GM19397 (cell line): ENCODE measurements around the gene CCL26.
"Not testable (repeated sequence)": the region's sequence is repeated elsewhere in the genome, so short reads cannot be mapped to it uniquely, and the experiment has no call there.

Source experiments
- ATAC-seq: cut with Tn5 transposase; IDR thresholded peaks from one replicate; pipeline ENCODE4 v1.9.1; 2021; ENCODE audit warnings: mild to moderate bottlenecking, moderate library complexity; ENCODE audit not compliant: unreplicated experiment

Gene CCL26

DNA sequence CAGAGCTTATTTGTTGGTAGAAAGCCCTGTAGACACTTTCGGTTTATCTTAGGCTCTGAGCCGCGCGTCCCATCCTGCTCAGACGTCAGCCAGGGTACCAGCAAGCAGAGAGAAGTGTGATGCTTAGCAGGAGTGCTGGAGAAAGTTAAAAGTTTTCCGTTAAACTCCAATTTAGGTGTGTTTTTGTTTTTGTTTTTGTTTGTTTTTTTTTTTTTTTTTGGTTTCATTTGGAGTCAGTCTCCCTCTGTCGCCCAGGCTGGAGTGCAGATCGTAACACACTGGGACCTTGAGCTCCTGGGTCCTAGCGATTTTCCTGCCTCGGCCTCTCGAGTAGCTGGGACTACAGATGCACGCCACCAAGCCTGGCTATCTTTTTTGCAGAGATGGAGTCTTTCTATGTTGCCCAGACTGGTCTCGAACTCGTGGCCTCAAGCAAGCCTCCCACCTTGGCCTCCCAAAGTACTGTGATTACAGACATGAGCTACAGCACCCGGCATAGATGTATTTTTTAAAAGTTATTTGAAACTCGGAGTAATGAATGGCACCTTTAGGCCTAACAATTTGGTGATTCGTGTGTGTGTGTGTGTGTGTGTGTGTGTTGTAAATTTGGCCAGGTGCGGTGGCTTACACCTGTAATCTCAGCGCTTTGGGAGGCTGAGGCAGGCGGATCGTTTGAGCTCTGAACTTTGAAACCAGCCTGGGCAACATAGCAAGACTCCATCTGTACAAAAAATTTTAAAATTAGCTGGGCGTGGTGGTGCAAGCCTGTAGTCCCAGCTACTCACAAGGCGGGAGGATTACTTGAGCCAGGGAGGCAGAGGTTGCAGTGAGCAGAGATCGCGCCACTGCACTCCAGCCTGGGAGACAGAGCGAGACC, 32.0 kb downstream of the CCL26 start:
- no peak for ATAC-seq

DNA sequence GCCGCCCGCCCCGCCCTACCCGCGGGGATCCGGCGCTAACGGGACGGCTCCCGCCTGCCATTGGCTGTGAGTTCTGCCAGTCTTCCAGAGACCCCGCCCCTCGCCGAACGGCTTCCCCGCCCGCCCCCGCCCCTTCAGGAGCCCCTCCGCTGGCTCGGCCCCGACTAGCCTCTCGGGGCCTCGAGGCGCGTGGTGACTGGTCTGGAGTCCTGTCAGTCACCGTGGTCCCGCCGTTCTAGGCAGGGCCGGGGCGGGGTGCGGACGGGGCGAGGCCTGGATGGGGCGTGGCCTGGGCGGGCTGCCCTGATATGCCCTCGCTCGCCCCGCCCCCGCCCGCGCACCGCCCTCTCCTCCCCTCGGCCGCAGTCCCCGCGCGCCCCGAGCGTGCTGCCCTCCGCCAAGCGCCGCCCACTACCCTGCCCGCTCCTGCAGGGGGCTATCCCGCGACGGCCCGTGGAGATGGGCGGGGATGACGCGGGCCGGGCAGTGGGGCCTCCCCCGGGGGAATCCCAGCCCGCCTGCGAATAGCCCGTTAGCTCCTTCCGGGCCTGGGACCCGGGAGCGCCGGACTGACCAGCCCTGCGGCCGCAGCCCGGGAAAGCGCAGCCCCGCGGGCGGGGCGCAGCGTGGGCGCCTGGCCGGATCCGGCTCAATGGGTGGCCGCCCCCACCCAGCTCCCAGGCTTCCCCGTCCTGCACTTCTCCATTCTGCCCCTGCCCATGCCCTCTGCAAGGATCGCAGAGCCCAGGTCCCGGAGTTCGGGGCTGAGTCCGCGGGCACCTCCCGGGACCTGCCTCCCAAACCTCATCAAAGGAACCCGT, 32.8 kb downstream of the CCL26 start:
- ATAC-seq: peak; percentile 92

DNA sequence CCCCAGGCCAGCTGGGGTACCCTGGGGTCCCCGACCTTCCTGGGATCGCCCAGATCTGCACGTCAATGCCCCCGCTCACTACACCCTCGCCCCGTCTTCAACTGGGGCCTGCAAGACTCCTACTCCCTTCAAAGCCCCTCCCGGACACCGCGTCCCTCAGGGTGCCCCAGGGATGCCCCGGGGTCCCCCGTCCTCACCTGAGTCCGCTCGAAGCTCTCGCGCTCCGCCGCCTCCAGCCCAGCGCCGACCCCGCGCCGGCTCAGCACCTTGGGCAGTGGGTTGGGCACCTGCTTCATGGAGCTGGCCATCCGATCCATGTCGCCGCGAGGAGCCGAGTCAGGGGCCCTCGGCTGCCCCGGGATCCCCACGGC, 33.4 kb downstream of the CCL26 start, which contains the start of gene HIP1:
TSS of gene HIP1 (minus strand) at position 338 of the 371 bp plus-strand sequence. CDS start at position 317, 21 bp downstream.
- no peak for ATAC-seq

DNA sequence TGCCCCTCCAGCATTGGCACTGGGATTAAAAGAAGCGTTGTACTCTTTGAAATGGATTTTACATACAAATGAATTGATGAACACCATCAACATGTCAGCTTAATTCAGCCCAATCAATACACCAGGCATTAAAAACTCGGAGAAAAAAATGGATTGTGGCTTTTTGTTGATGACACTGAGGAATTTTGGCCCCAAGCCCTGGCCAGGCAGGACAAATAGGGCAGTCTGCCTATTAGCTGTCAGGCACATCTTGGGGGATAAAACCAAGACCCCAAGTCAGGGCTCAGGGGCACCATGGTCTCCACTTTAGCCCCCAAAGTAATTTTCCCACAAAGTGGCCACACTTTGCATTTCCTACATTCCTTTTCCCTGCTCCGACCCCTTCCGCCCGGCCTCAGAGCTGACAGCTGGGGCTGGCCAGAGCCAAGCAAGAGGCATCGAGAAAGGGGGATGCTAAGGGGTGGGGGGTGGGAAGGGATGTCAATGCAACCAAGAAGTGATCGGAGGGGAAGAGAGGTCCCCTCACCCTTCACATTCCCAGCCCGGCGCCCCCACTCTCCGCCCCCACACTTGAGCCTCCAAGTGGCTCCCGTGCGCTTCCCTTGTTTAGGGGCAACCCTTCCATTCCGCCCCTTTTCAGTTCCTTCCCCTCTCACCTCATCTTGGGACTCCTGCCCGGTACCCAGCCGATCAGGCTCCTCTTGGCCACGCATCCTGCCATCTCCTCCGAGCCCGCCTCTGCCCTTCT, 34.0 kb downstream of the CCL26 start:
- no peak for ATAC-seq

DNA sequence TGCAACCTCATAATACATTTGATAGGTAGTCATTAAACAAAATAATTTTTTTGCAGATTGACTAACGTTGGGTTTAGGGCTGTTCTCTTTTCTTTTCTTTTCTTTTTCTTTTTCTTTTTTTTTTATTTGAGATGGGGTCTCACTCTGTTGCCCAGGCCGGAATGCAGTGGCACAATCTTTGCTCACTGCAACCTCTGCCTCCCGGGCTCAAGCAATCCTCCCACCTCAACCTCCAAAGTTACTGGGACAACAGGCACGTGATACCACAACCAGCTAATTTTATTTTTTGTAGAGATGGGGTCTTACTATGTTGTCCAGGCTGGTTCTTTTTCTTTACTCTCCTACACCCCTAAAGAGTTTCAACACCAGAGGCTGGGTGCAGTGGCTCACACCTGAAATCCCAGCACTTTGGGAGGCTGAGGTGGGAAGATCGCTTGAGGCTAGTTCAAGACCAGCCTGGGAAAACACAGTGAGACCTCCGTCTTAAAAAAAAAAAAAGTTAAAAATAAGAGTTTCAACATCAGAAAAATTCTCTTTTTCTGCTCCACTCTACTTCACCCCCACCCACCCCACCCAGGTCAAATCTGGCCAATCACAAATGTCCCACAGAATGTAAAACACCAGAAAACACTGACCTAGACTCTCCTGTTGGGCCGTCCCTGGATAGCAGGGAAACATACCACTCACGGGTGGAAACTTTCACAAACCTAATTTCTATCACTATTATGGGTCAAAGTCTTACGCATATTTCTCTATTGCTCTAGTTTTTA, 36.2 kb downstream of the CCL26 start:
- no peak for ATAC-seq

DNA sequence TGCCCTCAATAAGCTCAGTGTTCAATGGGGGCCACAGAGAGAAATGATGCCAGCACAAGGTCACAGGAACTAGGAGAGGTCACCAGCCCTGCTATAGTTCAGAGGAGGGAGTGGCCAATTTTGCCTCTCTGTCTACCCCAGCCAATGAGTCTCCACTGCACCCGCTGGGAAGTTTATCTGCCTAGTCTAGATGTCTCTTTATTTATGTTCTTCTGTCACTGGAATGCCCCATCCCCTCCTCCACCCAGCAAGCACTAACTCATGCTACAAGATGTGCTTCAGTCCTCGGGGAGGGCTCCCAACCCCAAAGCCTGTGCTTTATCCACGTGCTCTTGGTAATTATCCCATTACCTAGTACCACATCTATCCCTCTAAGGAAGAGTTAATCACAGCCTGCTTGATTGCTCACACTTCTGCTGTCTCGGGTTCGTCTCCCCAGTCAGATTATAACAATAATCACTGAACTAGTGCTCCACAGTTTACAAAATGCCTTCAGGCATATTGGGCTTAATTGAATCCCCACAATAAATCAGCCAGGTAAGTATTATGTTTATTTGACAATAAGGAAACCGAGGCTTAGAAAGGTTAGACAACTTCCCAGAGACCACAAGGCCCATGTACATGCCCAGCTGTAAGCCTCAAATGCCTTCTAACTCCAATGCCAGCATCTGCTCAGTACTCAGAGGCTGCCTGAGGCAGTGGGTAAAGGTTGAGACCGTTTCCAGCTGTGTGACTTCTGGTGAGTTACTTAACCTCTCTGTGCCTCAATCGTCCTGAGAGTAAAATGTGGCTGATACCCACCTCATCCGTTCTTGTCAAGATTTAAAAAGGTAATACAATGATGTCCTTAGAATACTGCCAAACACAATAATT, 37.2 kb downstream of the CCL26 start:
- no peak for ATAC-seq

DNA sequence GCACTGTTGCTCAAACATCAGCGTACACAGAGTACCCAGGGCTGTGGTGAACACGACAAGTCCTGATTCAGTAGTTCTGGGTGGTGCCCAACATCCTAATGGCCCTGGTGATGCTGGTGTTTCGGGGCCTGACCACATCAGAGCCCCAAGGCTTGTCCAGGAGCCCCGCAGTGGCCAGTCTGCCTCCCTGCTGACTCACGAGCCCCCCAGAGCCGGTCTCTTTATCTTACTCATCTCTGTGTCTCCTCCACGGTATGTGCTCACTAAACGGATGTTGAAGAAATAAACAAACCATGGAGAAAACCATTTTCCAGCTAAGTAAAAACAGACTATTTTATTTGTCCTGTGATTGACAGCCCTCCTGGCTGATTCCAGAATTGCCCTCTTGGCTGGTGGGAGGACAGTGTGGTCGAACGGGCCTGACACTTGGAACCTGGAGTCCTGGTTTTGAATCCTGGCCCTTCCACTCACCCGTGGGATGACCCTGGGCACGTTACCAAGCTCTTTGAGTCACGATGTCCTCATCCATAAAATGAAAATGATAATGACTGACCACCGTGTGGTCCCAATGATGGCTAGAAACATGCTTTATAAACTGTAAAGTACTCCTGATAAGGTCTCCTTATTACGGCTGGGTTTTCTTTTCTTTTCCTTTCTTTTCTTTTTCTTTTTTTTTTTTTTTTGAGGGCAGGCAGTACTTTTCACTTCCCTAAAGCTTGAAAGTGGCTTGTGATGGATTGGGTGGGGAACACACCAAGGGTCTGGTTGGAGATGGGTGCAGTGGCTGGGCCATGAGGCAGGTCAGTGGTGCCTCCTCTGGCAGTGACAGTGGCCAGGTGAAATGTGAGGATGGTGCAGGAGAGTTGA, 39.0 kb downstream of the CCL26 start:
- ATAC-seq: no peak

DNA sequence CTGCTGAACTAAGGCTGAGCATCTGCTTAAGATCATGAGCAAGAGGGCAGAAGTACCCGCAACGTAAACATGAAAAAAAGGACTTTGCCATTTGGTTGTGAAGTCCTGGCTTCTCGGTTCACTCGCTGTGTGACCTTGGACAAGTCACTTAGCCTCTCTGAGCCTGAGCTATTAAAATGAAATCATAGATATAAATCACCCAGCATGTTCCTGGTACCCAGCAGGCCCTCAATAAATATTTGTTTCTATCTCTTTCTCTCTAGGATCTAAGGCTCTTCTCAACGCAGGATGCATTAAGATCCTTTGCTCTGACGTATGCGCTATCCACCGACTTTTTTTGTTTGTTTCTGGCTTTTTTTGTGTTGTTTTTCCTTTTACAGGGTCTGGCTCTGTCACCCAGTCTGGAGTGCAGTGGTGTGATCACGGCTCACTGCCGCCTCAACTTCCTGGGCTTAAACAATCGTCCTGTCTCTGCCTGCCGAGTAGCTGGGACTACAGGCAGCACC, 39.9 kb downstream of the CCL26 start:
- ATAC-seq: no peak

DNA sequence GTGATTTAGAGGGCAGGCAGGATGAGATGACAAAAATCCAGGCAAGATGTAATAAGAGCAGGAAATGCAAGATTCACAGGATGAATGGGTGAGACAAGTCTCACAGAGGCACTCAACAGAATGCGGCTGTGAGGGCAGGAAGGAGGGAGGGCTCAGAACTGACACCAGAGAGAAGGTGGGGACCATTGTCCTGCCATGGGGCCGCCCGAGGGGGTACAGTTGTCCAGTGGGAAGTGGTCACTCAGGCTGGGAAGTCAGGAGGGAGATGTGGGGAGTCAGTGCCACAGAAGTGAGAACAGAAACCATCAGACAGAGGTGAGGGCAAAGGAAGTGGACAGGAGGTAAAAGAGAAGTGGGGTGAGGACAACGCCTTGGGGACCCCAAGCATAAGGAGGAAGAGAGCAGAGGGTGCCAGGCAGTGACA, 42.1 kb downstream of the CCL26 start:
- no peak for ATAC-seq

DNA sequence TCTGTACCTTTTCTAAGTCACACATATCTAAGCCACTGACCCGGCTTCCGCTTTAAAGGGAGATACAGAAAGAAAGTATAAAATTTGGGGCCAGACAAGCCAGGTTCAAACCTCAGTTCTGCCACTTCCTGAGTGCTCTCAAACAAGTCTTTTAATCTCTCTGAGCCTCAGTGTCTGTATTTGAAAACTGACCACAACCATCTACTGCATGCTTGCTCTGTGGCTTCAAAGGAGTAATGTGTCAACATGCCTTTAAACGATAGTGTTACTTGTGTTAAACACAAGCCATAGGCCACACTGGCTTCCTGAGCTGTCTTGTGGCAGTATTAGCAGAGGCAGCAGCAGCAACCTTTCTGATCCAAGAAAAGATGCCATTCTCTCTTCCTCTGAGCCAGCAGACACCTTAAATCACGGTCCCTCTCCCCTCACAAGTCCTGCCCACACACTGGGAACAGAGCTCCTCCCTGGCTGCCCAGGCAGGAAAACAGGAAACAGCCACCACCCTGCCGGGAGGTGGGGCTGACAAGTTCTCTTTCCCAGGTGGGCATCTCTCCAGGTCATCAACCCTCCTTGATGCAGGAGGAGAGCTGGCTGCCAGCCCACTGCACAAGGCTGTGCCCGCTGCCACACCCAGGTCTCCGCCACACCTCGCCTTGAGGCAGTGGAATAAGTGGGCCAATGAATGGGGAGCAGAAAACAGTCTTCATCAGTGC, 44.0 kb downstream of the CCL26 start:
- ATAC-seq: no peak

DNA sequence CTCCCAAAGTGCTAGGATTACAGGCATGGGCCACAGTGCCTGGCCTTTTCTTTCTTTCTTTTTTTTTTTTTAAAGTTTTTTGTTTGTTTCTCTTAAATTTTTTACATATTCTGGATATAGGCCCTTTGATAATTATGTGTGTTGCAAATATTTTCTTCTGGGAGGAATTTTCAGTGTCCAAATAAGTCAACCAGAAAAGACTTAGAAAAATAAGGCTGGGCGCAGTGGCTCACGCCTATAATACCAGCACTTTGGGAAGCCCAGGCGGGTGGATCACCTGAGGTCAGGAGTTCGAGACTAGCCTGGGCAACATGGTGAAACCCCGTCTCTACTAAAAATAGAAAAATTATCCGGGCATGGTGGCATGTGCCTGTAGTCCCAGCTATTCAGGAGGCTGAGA, 44.7 kb downstream of the CCL26 start:
- not testable (repeated sequence) for ATAC-seq

DNA sequence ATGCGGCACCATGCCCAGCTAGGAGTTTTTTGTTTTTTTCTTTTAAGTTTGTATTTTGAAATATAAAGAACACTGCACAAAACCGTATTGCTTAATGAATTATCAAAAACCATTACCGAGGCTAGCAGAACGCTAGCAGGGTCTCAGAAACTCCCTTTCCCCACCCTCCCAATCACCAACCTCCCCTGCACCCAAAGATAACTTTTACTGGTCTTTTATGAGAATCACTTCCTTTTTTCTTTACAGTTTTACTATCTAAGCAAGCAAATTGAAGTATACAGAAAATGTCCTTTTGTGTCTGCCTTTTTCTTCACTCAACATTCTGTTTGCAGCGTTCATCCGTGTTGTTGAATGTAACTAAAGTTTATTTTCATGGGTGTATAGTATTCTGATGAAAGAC, 46.7 kb downstream of the CCL26 start:
- no peak for ATAC-seq

DNA sequence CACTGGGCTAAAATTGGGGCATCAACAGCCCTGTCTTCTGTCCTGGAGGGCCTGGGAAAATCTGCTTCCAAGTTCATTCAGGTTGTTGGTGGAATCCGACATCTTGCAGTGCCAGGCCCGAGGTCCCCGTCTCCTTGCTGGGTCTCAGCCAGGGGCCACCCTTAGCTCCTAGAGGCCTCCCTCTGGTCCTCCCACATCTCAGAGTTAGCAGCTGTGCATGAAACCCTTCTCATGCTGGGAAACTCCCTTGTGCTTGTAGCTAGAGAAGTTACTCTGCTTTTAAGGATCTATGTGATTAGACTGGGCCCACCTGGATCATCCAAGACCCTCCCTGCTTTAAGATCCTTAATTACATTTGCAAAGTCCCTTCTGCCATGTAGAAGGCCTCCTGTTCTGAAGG, 48.6 kb downstream of the CCL26 start:
- no peak for ATAC-seq

DNA sequence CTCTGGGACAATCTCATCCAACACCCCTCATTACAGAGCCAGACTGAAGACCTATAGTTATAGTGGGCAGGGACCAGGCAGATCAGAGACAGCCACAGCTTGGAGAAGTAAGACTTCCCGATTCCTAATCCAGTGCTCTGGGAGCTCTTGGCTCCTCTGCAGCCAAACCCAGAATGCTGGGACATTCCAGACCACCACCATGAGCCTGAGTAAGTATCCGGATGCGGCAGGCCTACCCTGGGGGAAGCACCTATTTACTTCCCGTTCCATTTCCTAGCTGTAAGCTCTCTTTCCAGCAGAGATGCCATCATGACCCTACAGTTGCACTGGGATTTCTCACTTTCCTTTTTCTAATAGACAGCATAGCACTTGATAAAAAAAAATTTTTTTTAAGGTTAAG, 49.6 kb downstream of the CCL26 start:
- ATAC-seq: no peak

DNA sequence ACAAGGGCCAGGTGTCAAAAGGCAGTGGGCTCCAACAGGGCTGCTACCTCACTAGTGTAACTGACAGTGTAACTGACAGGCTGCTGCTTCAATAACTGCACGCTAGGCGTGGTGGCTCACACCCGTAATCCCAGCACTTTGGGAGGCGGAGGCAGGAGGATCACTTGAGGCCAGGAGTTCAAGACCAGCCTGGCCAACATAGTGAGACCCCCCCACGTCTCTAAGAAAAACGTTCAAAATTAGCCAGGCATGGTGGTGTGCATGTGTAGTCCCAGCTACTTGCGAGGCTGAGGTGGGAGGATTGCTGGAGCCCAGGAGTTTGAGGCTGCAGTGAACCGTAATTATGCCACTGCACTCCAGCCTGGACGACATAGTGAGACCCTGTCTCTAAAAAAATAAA, 50.1 kb downstream of the CCL26 start:
- not testable (repeated sequence) for ATAC-seq

DNA sequence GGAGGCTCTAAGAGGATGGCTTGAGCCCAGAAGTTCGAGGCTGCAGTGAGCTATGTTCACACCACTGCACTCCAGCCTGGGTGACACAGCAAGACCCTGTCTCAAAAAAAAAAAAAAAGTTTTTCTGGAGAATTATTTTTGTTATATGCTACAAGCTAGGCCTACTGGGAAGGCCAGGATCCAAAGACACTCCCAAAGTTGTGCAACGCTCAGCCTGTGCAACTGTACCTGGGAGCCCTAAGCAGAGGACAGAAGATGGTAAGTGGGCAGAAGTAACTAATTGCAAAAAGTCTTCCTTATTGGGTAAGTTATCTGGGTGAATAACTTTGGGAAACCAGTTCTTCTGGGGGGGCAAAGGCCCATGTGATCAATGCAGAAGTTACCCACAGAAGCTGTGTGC, 50.6 kb downstream of the CCL26 start:
- no peak for ATAC-seq

DNA sequence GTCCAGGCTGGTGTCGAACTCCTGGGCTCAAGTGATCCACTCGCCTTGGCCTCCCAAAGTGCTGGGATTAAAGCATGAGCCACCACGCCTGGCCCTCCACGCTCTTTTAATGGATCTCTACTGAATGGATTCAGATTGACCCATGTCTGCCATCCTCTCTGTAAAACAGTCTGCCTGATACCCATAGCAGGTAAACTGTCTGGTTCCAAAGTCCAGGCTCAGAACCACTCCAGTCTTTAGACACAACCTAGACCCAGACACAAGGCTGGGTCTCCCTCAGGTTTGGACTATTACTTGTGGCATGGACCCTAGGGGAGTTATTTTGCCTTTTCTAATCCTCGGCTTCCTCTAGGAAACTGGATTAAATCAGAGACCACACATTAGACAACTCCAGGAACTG, 52.4 kb downstream of the CCL26 start:
- no peak for ATAC-seq
